GM18520 (cell line): Measurements from ENCODE around the gene AMPD2.

ENCODE experiments used
- ATAC-seq: cut with Tn5 transposase; IDR thresholded peaks from one replicate; pipeline ENCODE4 v1.9.1; 2021; ENCODE audit not compliant: unreplicated experiment

AMPD2 gene

DNA sequence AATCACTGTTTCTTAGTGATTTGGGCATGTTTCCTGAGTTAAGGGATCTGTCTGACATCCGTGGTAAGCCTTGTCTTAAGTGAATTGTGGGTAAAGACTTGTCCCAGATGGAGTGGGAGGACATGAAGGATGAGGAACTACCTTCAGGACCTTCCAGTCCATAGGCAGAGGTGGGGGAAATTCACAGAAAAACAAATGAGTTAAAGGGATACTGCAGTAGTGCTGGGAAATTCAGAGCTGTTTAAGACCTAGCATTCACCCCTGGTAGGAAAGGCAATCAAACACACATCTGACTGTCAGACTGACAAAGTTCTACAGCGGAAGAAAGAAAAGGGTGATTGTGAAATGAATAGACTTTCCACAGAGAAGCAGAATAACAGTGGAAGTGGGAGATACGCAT is 3.2 kb upstream of the AMPD2 start:
- ATAC-seq, result no peak

DNA sequence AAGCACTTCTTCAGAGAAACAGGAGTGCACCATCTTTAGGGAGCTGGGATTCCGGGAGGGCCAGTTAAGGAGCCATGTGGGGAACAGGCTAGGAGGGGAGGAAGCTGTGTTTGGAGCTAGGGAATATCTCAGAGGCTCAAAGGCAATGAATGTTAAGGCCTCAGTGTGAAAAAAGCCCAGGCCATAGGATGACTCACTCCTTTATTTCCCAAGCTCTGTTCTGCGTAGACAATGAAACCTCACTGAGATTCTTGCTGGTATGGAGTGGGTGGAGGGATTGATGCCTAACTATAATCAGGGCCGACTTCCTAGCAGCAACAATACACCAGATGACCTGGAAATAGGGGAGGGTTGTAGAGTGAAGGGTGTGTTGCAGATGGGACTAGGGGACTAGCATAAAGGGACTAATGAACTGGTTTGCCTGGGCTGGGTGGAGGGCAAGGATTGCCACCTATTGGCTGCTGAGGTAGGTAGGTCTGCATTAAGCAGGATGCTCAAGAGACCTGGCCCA is 2.3 kb upstream of the AMPD2 start:
- ATAC-seq, result no peak

DNA sequence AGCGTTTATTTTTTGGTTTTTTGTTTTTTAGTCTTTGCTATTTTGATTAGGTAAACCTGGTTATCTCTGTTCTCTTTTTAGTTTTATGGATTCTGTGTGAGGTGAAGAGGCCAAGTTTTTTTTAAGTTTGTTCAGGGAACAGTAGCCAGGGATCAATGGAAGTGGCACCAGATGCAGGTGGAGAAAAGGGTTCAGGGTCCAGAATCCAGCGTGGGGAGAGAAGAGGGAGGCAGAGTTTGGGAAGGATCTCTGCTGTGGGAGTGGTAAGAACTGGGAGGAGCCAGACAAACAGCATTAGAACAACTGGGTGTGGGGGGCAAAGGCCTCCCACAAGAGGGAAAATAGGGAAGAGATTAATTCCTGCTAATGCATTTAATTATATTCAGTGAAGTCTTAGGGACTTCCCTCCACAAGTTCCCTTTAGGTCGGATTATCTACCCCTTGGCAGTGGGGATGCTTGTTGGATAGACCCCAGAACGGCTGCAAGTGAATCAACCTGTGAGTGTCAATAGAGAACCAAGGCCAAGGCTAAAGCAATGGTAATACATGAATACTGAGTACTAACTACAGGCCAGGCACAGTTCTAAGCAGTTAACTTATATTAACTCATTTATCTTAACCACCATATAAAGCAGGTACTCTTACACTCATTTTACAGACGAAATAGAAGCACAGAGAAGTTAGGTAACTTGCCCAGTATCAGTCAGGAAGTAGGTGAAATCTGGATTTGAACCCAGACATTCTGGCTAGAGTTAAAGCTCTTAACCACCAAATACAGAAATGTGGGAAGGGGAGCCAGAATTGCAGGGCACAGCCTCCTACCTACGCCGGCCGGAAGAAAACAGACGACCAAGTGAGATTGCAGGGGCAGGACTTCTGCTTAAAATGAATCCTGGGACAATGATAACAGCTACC is 719 bp upstream of the AMPD2 start:
- ATAC-seq, result no peak

DNA sequence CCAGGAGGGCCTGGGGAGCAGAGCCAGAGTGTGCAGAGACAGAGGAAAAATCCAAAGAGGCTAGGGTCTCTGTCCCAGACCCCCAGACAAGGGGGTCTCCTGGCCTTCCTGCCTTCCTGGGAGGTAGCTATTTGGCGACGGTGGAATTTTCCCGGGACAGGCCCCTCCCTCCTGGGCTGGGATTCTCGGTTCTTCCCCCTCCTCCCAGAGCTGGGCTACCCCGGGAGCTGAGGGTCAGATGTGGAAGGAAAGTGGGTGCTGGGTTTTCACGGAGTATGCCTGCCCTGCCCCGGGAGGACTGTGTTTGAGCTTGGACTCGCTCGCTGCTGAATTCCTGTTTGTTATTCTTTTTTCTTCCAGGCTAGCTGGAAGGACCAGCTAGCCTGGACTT is 759 bp downstream of the AMPD2 start:
- no peak for ATAC-seq

DNA sequence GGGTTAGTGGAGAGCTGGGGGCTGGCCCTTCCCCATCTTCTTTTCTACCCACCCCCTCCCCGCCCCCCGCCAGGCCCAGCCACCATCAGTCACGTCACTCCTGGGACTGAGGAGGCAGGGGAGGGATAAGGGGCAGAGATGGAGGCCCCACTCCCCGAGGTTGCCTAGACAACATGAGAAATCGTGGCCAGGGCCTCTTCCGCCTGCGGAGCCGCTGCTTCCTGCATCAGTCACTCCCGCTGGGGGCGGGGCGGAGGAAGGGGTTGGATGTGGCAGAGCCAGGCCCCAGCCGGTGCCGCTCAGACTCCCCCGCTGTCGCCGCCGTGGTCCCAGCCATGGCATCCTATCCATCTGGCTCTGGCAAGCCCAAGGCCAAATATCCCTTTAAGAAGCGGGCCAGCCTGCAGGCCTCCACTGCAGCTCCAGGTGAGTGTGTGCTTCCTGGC is 1.2 kb downstream of the AMPD2 start:
- ATAC-seq, result peak; percentile 68

DNA sequence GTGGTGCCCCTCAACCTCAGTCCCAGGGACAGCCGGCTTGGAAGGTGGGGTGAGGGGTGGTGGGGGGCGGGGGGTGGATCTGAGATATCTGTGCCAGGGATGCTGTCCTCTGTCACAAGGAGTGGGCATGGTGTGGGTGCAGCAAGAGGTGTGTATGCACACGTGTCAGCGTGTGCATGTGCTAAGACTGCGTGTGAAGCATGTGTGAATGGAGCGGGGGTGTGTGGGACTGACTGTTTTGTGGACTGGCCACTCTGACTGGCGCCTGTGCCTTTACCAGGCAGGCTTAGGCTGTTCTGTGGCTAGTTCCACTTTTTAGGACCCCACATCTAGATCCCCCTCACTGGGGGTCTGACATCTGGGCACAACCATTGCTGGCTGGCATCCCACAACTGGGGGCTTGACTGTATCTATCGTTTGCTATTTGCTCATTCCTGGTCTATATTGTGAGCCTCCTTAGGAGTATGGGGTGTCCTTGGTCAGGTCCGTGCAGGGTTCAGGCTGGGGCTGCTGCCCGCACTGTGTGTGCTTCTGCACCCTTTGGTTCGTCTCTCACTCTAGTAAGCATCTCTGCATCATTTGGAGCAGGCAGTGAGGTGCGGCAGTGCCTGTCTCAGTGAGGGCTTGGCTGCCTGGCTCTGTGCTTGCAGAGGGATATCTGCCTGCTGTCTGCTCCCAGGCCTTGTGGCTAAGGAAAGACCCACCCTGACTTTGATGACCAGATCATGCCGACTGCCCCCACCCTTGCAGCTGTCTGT is 1.9 kb downstream of the AMPD2 start:
- no peak for ATAC-seq

DNA sequence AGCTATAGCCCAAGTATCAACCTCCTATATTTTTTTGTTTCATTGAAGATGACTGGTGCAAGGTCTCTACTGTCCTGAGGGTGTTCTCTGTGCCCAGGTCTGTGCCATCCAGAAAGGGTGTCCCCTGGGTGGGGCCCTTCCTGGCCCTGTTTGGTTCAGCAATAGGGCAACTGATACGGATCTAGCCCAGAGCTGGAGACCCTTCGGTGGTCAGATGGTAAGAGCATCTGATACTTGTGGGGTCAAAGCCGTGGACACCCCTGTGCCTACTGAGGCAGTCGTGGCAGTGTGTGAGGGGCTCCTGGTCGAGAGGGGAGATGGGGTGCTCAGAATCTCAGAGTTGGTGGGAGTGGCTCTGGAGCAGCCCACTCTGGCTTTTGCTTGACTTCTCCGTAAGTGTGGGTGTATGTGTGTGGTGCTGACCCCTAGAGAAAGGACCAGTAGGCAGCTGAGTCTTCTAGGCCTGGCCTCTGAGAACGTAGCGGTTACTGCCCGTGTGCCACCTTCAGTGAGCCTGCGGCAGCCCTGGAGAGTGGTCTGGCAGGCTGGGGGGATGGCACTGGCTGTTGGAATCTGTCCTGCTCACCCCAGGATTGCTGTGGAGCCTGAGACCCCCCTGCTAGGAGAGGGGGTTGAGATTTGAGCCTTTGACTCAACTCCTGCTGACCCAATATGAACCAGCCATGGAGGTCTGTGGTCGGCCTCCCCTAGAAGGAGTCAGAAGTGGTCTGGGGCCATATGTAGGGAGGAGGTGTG is 2.7 kb downstream of the AMPD2 start:
- ATAC-seq, result no peak

DNA sequence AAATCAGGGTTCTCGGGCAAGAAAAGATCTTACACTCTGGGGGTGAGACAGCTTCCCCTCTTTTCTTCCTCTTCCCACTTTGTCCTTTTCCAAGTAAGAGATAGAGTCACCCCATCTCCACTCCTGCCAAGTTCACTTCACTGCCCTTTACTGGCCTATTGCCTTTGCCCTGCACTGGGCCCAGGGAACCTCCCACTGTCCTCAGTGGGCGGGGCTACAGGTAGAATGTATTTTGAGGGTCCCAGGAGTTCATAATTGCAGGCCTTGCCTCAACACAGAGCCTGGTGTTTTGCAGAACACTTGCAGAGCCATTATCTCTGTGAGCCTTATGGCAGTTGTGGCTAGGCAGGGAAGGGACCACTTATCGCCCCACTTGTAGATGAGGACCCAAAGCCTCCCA is 3.3 kb downstream of the AMPD2 start:
- ATAC-seq, result no peak

DNA sequence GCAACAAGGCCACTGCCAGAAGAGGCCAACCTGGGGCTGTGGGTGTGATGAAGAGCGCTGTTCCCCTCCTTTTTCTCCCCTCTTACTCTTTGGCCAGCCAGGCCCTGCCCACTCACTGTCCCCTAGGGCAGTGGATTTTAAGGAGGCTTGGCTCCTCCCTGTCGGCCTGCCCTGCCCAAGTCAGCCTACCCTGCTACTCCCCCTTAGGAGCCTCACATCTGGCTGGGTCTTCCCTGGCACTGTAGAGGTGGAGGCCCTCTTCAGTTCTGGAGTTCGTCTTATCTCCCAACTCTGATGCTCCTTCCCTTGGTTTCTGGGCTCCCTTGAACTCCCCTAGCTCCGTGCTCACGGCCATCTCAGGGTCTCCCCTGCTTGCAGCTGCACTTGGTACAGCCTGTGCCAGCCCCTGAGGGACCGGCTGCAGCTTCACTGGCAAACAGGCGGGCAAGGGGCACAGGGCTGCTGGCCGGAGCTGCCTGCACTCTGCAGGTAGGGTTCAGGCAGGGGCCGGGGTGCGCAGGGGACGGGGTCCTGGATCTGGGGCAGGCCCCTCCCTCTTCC is 4.0 kb downstream of the AMPD2 start:
- no peak for ATAC-seq

DNA sequence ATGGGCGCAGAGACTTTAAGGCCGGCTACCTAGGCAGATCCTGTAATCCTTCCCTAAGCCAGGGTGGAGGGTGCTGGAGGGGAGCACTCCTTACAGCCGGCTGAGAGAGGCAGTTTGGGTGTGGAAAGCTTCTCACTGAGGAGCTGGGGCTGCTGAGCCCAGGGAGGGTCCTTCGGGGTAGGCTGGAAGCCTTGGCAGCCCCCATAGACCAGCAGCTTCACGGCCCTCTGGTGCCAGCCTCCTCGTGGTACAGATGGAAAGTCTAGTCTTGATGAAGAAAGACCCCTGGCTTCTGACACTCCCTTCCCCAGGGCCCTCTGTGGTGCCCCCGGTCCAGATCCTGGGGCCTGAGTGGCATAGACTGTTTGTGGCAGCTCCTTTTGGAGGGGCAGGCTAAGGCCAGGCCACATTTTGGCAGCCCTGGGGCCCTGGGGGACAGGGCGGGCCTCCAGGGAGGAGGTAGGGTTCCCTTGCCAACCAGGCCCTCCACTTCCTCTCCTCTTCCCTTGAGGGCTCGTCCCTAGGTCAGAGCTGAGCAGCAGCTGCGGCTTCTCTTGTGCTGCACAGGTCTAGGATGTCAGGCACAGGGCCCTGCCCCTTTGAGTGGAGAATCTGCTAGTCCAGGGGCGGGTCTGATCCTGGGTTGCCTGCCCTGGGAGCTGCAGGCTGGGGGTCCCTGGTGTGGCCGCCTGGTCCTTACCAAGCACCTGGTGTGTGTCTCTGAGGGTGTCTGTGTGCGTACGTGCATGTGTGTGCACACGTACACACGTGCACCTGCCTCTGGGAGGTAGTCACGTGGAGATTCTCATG is 4.8 kb downstream of the AMPD2 start:
- ATAC-seq, result no peak

DNA sequence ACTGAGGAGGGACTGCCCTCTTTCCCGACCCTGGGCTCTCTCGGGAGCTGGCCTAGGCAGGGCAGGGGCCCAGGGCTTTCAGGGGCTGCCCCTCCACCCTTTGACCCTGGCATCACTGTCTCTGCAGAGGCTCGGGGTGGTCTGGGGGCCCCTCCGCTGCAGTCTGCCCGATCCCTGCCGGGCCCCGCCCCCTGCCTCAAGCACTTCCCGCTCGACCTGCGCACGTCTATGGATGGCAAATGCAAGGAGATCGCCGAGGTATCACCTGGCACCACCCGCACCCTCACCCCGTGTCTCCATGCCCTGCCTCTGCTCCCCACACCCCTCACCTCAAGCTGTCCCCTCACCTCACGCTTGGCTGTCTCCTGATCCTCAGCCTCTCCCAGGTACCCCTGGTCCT is 5.5 kb downstream of the AMPD2 start:
- ATAC-seq, result no peak

DNA sequence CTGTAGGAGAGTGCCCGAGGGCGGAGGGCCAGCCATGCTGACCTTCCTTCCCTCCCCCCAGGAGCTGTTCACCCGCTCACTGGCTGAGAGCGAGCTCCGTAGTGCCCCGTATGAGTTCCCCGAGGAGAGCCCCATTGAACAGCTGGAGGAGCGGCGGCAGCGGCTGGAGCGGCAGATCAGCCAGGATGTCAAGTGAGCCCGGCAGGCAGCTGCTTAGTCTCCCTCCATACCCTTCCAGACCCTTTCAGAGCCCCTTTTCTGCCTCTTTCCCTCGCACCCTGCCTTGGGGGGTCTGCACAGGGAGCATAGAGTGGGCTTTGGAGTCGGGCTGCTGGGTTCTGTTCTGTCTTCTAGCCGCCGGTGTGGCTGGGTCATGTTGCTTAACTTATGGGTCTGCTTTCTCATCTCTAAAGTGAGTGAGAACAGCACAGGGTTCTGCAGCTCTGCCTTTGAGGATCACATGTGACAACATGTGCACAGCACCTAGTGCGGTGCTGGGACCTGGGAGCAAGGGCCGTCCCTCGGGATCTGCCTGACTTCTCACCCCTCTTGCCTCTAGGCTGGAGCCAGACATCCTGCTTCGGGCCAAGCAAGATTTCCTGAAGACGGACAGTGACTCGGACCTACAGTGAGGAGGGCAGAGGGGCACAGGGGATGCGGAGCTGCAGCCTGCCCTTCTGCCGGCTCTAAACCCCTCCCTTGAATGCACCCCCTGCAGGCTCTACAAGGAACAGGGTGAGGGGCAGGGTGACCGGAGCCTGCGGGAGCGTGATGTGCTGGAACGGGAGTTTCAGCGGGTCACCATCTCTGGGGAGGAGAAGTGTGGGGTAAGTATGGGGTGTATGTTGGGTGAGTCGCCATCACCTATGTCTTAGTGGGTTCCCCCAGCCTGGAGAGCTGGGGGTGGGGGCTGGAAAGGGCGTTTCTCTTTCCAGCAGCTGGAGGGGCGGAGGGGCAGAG is 6.2 kb downstream of the AMPD2 start:
- no peak for ATAC-seq

DNA sequence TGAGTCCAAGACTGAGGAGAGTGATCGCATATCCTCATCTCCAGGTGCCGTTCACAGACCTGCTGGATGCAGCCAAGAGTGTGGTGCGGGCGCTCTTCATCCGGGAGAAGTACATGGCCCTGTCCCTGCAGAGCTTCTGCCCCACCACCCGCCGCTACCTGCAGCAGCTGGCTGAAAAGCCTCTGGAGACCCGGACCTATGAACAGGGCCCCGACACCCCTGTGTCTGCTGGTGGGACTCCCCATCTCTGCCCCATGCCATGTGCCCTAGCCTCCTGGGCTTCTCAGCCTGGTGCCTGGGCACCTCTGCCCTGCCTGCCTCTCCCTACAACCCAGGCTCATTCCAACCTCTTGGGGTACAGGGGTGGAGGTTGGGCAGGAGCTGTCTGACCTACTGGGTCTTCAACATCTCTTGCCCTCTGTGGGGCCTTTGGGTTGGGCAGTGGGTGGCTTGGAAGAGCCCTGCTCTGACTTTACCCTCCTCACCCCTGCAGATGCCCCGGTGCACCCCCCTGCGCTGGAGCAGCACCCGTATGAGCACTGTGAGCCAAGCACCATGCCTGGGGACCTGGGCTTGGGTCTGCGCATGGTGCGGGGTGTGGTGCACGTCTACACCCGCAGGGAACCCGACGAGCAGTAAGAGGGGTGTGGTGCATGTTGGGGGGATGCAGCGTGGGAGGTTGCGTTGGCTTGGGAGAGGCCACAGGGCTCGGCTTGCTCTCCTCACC is 7.2 kb downstream of the AMPD2 start:
- ATAC-seq, result no peak

DNA sequence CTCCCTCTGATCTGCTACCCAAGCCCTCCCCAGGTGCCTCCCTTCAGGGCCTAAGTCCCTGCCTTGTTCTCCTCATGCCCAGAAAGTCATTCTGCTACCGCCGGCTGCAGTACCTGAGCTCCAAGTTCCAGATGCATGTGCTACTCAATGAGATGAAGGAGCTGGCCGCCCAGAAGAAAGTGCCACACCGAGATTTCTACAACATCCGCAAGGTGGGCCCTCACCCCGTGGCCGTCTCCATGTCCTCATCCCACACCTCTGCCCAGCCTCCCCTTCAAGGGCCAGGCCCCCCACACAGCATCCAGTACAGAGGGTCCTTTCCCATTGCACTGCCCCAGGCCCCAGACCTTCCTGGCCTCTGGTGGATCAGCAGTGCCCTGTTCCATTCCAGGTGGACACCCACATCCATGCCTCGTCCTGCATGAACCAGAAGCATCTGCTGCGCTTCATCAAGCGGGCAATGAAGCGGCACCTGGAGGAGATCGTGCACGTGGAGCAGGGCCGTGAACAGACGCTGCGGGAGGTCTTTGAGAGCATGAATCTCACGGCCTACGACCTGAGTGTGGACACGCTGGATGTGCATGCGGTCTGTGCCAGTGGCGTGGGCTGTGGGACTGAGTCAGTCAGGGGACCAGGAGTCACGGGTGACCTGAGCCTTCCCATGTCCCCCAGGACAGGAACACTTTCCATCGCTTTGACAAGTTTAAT is 8.2 kb downstream of the AMPD2 start:
- no peak for ATAC-seq

DNA sequence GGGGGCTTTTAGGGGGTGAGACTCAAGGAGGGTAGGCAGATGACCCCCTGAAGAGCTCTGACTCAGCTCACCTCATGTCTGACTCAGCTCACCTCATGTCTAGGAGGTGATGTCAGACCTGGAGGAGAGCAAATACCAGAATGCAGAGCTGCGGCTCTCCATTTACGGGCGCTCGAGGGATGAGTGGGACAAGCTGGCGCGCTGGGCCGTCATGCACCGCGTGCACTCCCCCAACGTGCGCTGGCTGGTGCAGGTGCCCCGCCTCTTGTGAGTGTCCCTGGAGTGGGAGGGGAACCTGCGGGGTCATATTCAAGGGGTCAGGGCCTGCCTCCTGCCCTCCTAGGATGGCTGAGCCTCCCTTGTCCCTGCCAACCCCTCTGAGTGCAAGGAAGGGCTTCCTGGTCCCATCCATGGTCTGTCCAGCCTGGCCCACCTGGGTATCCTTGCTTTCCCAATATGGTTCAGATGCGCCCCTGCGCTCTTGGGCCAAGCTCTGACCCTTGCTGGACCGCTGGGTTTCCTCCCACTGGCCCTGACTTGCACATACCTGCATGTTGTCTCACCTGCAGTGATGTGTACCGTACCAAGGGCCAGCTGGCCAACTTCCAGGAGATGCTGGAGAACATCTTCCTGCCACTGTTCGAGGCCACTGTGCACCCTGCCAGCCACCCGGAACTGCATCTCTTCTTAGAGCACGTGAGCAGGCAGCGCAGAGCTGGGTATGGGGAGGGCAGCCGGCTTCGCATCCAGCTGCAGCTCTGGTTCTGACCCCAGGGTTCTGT is 9.1 kb downstream of the AMPD2 start:
- no peak for ATAC-seq

DNA sequence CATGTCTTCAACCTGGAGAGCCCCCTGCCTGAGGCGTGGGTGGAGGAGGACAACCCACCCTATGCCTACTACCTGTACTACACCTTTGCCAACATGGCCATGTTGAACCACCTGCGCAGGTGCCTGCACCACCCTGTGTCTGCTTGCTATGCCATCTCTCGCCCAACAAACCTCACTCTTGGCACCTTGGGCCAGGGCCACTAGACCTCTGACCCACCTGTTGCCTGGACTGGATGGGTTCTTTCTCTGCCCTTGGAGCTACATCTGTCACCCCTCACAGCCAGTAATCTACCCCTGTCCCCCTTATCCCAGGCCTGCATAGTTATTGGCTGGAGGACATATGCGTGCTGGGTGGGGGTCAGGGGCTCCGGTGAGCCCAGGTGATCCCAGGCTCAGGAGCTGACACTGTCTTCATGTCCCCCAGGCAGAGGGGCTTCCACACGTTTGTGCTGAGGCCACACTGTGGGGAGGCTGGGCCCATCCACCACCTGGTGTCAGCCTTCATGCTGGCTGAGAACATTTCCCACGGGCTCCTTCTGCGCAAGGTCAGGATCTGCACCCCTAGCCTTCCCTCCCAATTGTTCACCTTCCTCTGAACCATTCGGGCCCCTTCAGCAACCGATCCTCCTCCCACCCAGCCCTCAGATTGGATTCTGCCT is 9.9 kb downstream of the AMPD2 start:
- no peak for ATAC-seq
